Progenitor cell of endocrine pancreas (in vitro differentiated cells): ENCODE results near the gene DGCR6L. TPM values are rescaled to one million over a fixed set of nuclear protein-coding genes. Genes with fewer than 3 reads are reported as not detected.
A peak's percentile ranks its signal among the peaks of the same experiment; 100 is the strongest.
"Not testable (repeated sequence)": the region's sequence is repeated elsewhere in the genome, so short reads cannot be mapped to it uniquely, and the experiment has no call there.

Source experiments
- DNase-seq: peaks from one replicate; pipeline ENCODE4 v3.0.0; 2021; ENCODE audit warnings: low spot score; ENCODE audit not compliant: unreplicated experiment
- H3K27ac Mint-ChIP-seq: 2 replicates; pipeline ENCODE4 v1.8.0; 2021; ENCODE audit warnings: mild to moderate bottlenecking, moderate library complexity, mixed read lengths
- H3K27me3 Mint-ChIP-seq: 2 replicates; pipeline ENCODE4 v1.8.0; 2021; ENCODE audit warnings: mixed read lengths
- H3K36me3 Mint-ChIP-seq: 2 replicates; pipeline ENCODE4 v1.8.0; 2022; ENCODE audit warnings: mixed read lengths; ENCODE audit not compliant: insufficient read depth
- H3K4me1 Mint-ChIP-seq: 2 replicates; pipeline ENCODE4 v1.8.0; 2021; ENCODE audit warnings: low read depth, mixed read lengths
- H3K4me3 Mint-ChIP-seq: 2 replicates; pipeline ENCODE4 v1.8.0; 2021; ENCODE audit warnings: low read depth, mild to moderate bottlenecking, moderate library complexity, mixed read lengths
- H3K9me3 Mint-ChIP-seq: 2 replicates; pipeline ENCODE4 v1.8.0; 2021; ENCODE audit warnings: low read depth, mixed read lengths
- CTCF ChIP-seq: fragments of 200-600 bp; sonication (generic); IDR thresholded peaks from one replicate; pipeline ENCODE4 v1.5.0; 2021; ENCODE audit warnings: antibody characterized with exemption, mild to moderate bottlenecking; ENCODE audit not compliant: unreplicated experiment
- total RNA-seq: library from RNA; stranded (reverse); gene quantifications from 2 replicates; pipeline ENCODE4 v1.2.1, GENCODE V29; 2021

Gene DGCR6L
- total RNA-seq, 1 donor from 2014 or later, result 41.0 TPM

DNA sequence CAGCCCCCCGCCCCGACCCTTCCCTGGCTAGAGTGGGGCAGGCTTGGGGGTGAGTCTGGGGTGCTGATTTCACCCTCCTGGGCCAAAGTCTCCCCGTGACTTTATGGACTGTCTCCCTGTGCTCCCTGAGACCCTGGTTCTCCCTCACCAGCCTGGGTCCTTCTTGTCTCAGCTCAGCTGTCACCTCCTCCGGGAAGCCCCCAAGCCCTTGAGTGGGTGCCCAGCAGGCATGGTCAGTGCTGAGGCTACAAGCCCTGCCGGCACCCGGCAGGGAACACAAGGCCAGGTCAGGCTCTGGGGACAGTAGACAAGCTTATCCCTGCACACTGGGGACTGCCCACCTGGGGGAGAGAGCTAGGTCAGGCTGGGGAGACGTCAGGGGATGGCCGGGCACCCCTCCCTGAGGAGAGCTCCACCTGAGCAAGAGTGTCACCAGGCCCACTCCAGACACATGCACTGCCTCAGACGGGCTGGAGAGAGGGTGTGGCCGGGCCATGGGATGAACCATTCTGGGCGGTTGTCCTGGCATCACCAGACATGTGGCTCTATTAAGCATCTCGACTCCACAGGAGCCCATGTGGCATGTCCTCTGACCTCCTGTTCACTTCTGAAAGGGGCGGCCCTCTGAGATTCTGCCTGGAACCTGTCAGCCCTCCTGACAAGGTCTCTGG lies 29.1 kb downstream of the DGCR6L start:
- no peak overlapping the region for H3K27ac Mint-ChIP-seq
- no peaks in the 10 kb centered on the region for H3K9me3 Mint-ChIP-seq
- TF ChIP-seq CTCF, result no peak
- H3K27me3 Mint-ChIP-seq, result peaks cover 30% of the 10 kb centered on the region
- DNase-seq, result no peak
- peaks cover 2% of the 10 kb centered on the region for H3K4me1 Mint-ChIP-seq
- no peaks in the 10 kb centered on the region for H3K36me3 Mint-ChIP-seq
- no peak overlapping the region for H3K4me3 Mint-ChIP-seq

GRCh38 chr22:20290045-20290392 lies 29.8 kb downstream of the DGCR6L start:
- Mint-ChIP-seq H3K4me3 (no peak overlapping the region), H3K27ac (no peak overlapping the region), H3K27me3 (peaks cover 23% of the 10 kb centered on the region), H3K9me3 (no peaks in the 10 kb centered on the region), H3K4me1 (peaks cover 2% of the 10 kb centered on the region), H3K36me3 (no peaks in the 10 kb centered on the region)
- no peak for TF ChIP-seq CTCF
- no peak for DNase-seq

- H3K27ac Mint-ChIP-seq, H3K9me3 Mint-ChIP-seq, H3K36me3 Mint-ChIP-seq, DNase-seq, H3K4me3 Mint-ChIP-seq, H3K4me1 Mint-ChIP-seq: not testable (repeated sequence)
- H3K27me3 Mint-ChIP-seq, result peaks cover 22% of the 10 kb centered on the region
Measured at GRCh38 chr22:20289182-20290044, 30.4 kb downstream of the DGCR6L start.

- not testable (repeated sequence) for H3K36me3 Mint-ChIP-seq, H3K9me3 Mint-ChIP-seq, H3K4me1 Mint-ChIP-seq, H3K4me3 Mint-ChIP-seq, DNase-seq, H3K27me3 Mint-ChIP-seq, H3K27ac Mint-ChIP-seq
Measured at GRCh38 chr22:20286784-20287423, 33.0 kb downstream of the DGCR6L start.

DNA sequence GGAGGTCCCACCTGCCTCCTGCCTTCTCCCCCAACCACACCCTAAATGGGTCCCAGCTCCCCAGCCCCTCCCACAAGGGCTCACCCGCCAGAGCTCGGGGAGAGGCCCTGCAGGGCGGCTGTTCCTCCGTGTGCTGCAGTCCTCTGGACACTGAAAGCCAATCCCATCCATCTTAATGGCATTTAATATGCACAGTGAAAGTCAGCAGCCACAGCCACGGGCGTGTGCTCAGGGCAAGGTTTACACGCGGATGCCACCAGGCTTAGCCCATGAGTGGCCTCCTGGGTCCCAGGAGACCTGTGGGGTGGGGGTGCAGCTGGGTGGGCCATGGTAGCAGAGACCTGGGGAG lies 33.6 kb downstream of the DGCR6L start:
- not testable (repeated sequence) for H3K27ac Mint-ChIP-seq, H3K9me3 Mint-ChIP-seq, H3K27me3 Mint-ChIP-seq, H3K4me3 Mint-ChIP-seq, DNase-seq, H3K4me1 Mint-ChIP-seq, H3K36me3 Mint-ChIP-seq

DNA sequence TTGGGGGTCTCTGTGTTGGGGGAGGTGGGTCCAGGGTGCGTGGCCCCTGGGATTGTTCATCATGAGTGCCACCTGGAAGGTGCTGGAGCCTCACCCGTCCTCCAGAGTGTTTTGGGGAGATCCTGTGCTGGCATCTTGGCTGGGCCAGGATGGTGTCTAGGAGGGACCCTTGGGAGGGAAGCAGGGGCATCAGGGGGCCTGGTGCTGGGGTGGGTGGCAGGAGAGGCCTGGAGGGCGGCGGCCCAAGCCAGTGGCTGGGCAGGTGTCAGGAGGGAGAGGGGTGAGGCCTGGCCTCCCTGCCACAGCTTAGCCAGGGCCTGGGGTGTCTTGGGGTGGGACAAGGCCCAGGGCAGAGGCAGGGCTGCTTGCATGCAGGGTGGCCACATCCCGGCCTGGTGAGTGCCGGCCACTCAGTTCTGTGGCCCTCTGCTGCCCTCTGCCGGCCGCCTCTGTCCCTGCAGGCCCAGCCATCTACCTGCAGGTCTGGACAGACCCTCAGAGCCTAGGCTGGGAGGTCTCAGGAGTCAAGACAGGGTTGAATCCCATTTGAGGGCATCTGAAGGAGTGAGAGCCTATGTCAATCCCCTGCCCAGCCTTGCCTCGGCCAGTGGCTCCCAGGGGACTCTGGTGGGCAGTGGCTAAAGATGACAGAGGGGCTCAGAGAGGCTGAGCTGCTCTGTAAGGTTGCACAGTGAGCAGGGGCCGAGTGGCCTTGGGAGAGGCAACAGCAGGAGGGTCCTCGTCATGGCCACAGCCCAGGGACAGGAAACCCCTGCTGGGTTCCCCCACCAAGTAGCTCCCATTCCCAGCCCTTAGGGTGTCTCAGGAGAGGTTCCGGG lies 34.2 kb downstream of the DGCR6L start:
- not testable (repeated sequence) for H3K4me1 Mint-ChIP-seq, H3K36me3 Mint-ChIP-seq, H3K27me3 Mint-ChIP-seq, H3K27ac Mint-ChIP-seq, H3K4me3 Mint-ChIP-seq, H3K9me3 Mint-ChIP-seq
- peak; percentile 85 for TF ChIP-seq CTCF
- DNase-seq, result peak; percentile 92
